Fibroblast of gingiva (primary cell): ENCODE results near the gene SPRR2D.
"Not testable (repeated sequence)": the region's sequence is repeated elsewhere in the genome, so short reads cannot be mapped to it uniquely, and the experiment has no call there.

ENCODE experiments used
- DNase-seq: peaks from one replicate; pipeline ENCODE4 v3.0.0-alpha.2; 2011; ENCODE audit warnings: low read depth

The SPRR2D gene

GRCh38 chr1:153040950-153041631, at the start of gene SPRR2D:
SPRR2D (minus strand) TSS chr1:153041120; CDS start chr1:153040346, 774 bp downstream.
- no peak for DNase-seq

DNA sequence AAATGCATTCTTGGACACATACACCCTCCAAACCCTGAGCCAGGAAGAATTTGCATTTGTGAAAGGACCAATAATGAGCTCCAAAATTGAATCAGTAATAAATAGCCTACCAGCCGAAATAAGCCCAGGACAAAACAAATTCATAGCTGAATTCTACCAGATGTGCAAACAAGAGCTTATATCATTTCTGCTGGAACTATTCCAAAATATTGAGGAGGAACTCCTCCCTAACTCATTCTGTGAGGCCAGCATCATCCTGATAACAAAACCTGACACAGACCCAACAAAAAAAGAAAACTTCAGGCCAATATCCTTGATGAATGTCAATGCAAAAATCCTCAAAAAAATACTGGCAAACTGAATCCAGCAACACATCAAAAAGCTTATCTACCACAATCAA, 46.7 kb upstream of the SPRR2D start:
- DNase-seq: no peak

DNA sequence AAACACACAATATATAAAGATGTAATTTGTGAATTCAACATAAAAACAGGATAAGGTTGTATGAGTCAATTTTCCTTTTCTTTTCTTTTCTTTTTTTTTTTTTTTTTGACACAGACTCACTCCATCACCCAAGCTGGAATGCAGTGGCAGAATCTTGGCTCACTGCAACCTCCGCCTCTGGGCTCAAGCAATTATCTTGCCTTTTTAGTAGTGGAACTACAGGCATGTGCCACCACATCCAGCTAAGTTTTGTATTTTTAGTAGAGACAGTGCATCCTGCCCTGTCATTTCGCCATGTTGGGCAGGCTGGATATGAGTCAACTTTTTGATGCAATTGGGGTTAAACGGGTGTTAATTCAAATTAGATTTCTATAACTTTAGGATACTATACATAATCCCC, 40.8 kb upstream of the SPRR2D start:
- no peak for DNase-seq

DNA sequence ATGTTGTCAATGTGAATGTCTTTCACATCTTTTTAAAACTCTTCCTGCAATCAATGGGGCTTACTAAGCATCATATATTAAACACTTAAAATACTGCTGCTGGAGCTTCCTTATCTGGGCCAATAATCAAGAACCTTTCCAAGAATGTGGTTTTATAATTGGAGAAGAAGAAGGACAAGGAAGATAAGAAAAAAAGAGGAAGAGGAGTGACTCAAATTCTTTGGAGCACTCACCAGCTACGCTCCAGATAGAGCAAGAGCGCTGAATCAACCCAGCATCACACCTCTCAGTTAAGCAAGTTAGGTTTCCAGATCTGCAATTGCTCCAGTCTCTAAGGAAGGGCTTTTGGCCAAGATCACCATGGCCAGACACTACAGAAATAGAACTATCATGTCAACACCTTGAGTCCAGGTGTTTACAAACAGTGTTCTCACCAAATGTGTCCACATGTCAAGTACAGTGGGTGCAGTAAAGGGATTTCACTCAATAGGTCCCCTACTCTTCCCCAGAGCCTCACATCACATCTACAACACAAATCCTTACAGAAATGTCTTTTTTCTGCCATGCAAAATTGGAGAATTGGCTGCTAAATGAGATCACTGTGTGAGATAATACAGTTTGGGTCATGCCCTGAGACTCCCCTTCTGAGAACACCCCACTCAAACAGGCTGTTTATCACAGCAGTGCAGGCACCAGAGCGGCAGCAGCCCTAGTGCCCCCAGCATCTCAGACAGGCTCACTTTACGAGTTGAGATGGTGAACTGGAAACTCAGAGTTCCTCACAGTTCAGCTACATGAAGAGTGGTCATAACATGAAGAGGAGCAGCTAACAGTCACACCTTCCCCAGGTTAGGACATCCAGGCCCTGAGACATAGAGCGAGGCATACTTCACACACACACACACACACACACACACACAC, 32.1 kb upstream of the SPRR2D start:
- DNase-seq: no peak

- DNase-seq: no peak
Observed at GRCh38 chr1:153071511-153071910, 30.6 kb upstream of the SPRR2D start, which contains the start of gene SPRR2B. SPRR2B (minus strand) TSS chr1:153071611; CDS start chr1:153070839, 772 bp downstream.

- no peak for DNase-seq
Observed at GRCh38 chr1:153070243-153070642, 29.3 kb upstream of the SPRR2D start.

DNA sequence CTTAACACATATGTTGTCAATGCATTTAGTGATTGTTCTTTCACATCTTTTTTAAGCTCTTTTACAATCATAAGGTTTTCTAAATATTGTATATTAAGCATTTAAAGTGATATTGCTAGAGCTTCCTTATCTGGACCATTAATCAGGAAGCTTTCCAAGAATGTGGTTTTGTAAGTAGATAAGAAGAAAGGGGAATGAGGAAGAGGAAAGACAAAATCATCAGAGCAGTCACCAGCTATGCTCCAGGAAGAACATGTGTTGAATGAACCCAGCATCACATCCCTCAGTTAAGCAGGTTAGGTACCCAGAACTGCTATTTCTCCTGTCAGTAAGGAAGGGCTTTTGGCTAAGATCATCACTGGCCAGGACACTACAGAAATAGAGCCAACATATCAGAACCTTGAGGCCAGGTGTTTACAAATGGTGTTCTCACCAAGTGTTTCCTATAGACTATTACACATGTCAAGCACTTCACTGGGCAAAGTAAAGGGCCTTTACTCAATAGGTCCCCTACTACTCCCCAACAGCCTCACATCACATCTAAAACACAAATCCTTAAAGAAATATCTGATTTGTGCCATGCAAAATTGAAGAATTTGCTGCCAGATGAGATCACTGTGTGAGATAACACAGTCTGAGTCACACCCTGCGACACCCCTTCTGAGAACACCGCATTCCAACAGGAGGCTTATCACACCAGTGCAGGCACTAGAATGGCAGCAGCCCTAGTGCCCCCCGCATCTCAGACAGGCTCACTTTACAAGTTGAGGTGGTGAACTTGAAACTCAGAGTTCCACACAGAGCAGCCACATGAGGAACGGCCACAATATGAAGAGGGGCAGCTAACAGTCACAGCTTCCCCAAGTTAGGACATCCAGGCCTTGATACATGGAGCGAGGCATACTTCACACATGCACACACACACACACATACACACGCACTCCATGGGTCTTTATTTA, 18.2 kb upstream of the SPRR2D start:
- no peak for DNase-seq

GRCh38 chr1:153058154-153058553, 17.2 kb upstream of the SPRR2D start:
- DNase-seq: no peak

- no peak for DNase-seq
Observed at GRCh38 chr1:153057375-153057774, 16.5 kb upstream of the SPRR2D start, which contains the start of gene SPRR2A. SPRR2A (minus strand) TSS chr1:153057512; CDS start chr1:153056735, 777 bp downstream.

DNA sequence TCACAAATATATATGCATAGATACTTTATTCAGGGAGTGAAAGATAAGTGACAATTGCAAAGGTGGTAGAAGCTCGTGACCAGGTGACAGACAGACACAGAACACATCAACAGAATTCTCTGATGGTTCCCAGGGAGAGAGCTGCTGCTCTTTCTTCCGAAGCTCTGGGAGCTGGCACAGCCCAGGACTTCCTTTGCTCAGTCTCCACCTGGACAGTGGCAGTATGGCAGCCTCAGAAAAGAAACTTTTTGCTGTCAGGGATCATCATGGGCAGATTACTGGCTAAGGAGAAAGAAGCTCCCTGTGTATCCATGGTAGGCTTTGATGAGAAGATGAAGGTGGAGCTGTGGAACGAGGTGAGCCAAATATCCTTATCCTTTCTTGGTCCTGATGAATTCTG, 15.2 kb upstream of the SPRR2D start:
- not testable (repeated sequence) for DNase-seq

- no peak for DNase-seq
Observed at GRCh38 chr1:153049211-153049610, 8.3 kb upstream of the SPRR2D start.

DNA sequence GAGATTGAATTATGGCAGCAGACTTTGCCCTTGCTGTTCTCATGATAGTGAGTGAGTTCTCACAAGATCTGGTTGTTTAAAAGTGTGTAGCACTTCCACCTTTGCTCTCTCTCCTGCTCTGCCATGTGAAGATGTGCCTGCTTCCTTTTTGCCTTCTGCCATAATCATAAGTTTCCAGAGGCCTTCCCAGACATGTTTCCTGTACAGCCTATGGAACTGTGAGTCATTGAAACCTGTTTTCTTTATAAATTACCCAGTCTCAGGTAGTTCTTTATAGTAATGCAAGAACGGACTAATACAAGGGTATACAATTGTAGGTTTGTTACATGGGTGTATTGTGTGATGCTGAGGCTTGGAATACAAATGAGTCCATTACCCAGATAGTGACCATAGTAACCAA, 5.7 kb downstream of the SPRR2D start:
- DNase-seq: no peak

GRCh38 chr1:153032677-153033308, 8.1 kb downstream of the SPRR2D start:
- peak; percentile 9 for DNase-seq

- no peak for DNase-seq
Observed at GRCh38 chr1:153032073-153032472, 8.8 kb downstream of the SPRR2D start.

DNA sequence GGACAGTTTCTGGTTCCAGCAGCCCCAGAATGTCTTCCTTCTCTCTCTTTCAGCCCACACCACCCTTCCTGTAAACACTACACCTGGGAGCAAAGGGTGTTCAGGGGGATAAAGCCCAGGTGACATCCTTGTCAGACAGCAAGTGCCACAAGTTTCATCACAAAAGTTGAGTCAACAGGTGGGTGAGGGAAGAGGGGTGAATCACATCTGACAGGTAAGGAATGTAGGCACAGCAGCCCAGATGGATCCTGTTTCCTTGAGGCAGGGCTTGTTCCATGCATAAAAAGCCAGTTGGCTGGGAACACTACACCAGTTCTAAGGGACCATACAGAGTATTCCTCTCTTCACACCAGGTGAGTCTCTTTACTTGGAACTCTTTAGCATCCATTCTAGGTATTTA, 10.0 kb downstream of the SPRR2D start, which contains the start of gene SPRR1B:
TSS of gene SPRR1B (plus strand) at position 309 of the 400 bp plus-strand sequence. CDS start 1,143 bp downstream, outside the sequence.
- no peak for DNase-seq

DNA sequence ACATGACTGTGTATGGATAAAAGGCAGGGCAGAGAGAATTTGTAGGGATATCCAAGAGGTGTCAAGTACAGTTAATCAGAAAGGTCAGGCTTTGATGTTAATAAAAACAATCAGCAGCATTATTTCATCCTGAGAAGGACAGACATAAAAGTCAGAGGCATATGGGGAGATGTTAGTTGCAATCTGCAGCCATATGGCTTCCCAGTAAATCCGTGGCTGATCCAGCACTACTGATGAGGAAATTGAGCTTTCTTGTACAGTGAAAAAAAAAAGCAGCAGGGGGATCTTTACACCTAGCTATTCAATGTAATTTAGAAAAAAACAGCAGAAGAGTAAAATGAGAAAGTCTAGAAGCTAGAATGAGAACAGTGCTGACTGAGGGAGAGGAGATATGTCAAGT, 12.2 kb downstream of the SPRR2D start:
- no peak for DNase-seq

DNA sequence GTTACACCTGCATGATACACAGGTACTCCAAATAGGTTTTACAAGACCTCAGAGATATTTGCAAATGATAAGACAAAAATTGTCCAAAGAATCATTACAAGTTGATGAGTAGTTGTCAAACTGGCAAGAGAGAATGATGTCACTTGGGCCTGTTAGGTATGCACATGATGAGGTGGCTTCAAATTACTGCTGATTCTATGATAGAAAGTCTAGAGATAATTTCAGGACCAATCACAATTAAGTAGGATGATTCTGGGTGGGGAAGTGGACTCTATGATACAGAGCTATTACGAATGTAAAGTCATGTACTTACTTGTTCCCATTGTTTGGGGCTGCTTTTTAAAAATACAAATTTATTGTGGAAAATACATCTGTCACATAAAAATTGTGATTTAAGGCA, 15.1 kb downstream of the SPRR2D start:
- DNase-seq: no peak

DNA sequence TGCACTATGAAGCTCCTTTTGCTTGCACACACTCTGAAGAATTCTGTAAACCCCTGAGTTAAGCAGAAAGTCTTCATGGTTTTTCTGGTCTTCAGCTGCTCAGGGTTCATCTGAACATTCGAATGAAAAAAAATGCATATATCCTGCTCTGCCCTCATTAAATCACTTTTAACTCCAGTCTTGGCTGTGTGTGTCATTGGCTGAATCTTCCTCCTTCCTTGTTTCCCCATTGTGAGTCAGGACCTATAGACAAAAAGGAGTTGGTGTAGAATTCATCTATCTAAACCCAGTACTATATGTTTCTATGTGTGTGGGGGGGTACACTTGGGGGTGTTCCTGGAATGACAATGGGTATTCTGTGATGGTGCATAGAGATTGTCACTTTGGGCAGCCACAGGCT, 16.5 kb downstream of the SPRR2D start:
- DNase-seq: no peak

DNA sequence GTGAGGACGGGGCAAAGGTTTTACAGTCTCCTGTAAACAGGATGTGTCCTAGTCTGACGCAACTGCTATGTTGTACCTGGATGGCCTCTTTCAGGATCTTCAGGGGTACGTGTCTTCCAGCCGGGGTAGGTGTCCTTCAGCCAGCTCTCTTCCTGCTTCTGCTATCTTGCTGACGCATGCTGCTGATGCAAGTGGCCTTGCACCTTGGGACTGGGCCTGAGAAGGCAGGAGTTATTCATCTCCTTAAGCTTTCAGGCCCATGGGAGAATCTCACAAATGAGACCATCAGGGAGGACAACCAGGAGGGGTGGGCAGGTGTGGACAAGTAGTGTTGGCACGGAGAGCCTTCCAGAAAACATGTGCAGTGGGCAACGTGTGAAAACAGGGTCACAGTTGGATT, 17.8 kb downstream of the SPRR2D start:
- no peak for DNase-seq

- DNase-seq: not testable (repeated sequence)
Observed at GRCh38 chr1:153022340-153022739, 18.6 kb downstream of the SPRR2D start.

DNA sequence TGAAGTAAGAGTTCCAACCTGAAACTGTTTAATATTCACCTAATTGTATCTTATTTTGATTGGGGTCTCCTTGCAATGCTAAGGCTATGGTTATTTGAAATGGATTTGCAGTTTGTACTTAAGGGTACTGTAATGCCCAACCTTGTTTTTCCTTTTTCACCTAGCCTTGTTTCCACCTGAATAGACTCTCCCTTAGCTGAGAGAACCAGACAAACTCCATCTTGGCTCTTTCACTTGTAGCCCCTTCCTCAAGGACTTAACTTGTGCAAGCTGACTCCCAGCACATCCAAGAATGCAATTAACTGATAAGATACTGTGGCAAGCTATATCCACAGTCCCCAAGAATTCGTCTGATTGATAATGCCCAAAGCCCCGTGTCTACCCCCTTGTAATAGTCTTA, 19.1 kb downstream of the SPRR2D start:
- not testable (repeated sequence) for DNase-seq
